GM19238 (cell line): Measurements from ENCODE around the gene C19orf67.
"Not testable (repeated sequence)": the region's sequence is repeated elsewhere in the genome, so short reads cannot be mapped to it uniquely, and the experiment has no call there.

ENCODE experiments used
- DNase-seq: peaks from one replicate; pipeline ENCODE4 v3.0.0; 2011; ENCODE audit warnings: low spot score; ENCODE audit not compliant: insufficient read length

C19orf67 gene

DNA sequence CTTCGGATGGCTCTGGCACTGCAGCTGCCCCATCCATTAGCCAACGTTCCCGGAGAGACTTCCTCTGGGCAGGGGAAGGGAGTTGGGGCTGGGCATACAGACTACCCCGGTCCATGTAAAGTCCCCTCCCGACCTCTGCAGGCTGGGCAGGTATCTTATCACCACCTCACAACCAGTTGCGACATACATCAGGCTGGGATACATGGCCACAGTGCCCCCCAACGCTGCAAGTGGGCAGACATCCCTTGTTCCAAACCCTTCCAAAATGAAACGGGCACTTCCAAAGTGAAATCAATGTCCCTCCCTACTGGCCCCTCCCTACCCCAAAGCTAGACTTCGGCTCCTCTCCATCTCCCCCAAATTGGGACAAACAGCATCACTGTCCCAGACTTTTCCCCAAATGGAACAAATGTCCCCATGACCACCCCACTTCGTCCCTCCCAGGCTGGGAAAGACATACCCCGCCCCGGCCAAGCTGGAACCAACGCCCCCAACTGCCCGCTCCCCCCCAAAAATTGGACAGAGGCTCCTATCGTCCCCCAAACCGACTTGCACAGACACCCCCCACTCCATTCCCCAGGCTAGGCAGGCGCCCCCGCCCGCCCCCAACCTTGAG, 28.7 kb downstream of the C19orf67 start:
- DNase-seq, result no peak

- no peak for DNase-seq
Measured at GRCh38 chr19:14056069-14056666, 29.4 kb downstream of the C19orf67 start.

- no peak for DNase-seq
Measured at GRCh38 chr19:14055396-14055795, 30.2 kb downstream of the C19orf67 start.

DNA sequence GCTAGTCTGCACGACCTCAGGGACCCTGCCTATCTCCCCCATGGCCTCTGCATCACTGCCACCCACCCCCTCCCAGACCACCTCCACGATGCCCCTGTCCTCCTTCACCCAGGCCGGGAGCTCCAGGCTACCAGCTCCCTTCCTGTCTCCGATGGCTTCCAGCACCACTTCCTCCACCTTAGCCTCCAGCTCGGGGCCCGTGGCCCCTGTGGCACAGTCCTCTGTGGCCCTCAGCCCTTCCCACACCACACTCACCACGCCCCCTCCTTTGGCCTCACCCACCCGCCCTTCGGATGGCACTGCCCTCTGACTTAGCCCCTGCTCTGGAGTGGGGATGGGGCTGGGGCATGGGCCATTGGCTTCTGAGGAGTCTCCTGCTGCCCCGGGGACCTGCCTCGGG, 30.9 kb downstream of the C19orf67 start:
- DNase-seq, result no peak

GRCh38 chr19:14054099-14054498, 31.5 kb downstream of the C19orf67 start:
- DNase-seq, result no peak

GRCh38 chr19:14053500-14053899, 32.1 kb downstream of the C19orf67 start:
- no peak for DNase-seq

DNA sequence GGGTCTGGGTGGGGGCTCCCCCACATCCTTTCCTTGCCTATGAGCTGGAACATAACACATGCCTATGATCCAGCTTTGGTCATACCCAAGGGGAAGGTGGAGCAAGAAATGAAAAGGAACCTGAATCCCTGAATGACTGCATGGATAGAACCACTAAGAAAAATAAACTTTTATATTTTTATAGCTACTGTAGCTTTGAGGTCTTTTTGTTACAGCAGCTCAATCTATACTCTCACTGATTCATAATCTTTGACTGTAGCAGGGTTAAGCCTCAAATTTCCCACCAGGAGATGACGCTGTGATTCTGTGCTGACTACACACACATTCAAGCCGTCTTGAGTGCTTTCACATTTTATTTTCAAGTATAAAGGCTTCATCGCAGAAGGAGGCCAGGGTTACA, 32.6 kb downstream of the C19orf67 start:
- DNase-seq, result no peak

DNA sequence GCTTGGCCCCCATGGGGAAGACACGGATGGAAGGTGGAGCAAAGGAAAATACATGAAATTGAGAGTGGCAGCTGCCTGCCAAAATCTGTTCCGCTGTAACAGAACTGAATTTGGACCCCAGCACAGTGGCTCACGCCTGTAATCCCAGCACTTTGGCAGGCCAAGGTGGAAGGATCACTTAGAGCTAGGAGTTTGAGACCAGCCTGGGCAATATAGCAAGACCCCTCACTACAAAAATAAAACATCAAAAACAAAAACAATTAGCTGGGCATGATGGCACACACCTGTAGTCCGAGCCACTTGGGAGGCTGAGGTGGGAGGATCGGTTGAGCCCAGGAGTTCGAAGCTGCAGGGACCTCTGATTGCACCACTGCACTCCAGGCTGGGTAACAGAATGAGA, 33.1 kb downstream of the C19orf67 start:
- DNase-seq, result no peak

DNA sequence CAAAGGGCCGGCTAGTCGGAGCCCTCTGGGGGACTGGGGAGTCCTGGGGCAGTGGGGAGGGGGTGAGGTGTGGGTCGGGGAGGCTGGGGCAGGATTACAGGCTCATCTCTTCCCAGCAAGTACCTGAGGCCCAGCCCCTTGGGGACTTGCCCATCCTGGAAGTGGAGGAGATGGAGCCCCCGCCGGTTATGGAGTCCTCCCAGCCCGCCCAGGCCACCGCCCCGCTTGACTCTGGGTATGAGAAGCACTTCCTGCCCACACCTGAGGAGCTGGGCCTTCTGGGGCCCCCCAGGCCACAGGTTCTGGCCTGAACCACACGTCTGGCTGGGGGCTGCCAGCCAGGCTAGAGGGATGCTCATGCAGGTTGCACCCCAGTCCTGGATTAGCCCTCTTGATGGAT, 33.6 kb downstream of the C19orf67 start:
- no peak for DNase-seq

DNA sequence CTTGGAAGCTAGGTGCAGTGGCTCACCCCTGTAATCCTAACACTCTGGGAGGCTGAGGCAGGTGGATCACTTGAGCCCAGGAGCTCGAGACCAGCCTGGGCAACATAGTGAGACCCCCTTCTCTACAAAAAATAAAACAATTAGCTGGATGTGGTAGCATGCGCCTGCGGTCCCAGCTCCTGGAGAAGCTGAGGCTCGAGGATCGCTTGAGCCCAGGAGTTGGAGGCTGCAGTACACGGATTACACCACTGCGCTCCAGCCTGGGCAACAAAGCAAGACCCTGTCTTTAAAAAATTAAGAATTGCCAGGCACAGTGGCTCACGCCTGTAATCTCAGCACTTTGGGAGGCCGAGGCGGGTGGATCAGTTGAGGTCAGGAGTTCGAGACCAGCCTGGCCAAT, 34.6 kb downstream of the C19orf67 start:
- DNase-seq, result not testable (repeated sequence)

DNA sequence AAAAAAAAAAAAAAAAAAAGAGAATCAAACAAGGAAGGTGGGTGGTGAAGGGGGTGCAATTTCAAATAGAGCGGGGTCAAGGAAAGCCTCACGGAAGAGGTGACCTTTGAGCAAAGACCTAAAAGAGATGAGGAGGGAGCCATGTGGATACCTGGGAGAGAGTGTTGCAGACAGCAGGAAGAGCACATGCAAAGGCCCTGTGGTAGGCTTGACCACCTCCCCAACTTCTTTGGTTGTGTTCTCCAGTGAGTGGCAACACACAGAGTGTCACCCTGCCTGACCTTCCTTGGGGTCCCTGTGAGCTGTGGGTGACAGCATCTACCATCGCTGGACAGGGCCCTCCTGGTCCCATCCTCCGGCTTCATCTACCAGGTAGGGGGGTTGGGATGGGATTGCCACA, 35.1 kb downstream of the C19orf67 start:
- DNase-seq, result no peak

GRCh38 chr19:14048443-14049153, 37.0 kb downstream of the C19orf67 start:
- peak; percentile 67 for DNase-seq

DNA sequence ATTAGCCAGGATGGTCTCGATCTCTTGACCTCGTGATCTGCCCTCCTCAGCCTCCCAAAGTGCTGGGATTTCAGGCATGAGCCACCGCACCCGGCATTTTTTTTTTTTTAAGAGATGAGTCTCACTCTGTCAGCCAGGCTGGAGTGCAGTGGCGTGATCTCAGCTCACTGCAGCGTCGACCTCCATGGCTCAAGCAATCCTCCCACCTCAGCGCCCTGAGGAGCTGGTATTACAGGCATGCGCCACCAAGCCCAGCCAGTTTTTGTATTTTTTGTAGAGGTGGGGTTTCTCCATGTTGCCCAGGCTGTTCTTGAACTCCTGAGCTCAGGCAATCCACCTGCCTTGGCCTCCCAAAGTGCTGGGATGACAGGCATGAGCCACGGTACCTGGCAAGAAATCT, 37.7 kb downstream of the C19orf67 start:
- DNase-seq, result not testable (repeated sequence)

GRCh38 chr19:14042659-14043608, 42.6 kb downstream of the C19orf67 start:
- peak; percentile 45 for DNase-seq

GRCh38 chr19:14039181-14039580, 46.4 kb downstream of the C19orf67 start:
- DNase-seq, result no peak

DNA sequence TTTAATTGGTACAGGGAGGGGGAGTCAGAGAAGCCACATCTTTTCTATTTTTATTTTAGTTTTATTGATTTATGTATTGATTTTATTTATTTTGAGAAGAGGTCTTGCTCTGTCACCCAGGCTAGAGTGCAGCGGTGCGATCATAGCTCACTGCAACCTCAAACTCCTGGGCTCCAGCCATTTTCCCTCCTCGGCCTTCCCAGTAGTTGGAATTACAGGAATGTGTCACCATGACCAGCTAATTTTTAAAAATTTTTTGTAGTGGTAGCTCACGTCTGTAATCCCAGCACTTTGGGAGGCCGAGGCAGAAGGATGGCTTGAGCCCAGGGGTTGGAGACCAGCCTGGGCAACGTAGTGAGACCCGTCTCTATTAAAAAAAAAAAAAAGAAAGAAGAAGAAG, 49.9 kb downstream of the C19orf67 start:
- DNase-seq, result no peak

- not testable (repeated sequence) for DNase-seq
Measured at GRCh38 chr19:14035159-14035558, 50.4 kb downstream of the C19orf67 start.

DNA sequence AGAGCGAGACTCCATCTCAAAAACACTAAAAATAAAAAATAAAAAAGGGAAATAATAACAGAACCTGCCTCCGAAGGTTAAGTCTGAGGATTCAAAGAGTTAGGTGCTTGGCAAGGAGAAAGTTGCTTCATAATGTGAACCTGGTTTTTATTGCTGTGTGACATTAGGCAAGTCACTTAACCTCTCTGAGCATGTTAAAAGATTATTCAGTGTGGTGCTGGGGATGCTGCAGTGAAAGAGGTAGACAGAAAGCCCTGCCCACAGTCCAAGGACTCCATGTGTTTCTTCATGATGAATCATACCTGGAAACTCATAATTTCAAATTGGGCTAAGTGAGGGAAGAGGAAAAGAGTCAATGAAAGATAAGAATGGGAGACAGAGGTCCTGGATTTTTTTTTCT, 51.6 kb downstream of the C19orf67 start:
- no peak for DNase-seq

- DNase-seq, result peak; percentile 81
Measured at GRCh38 chr19:14031719-14032480, 53.7 kb downstream of the C19orf67 start, which contains the start of gene IL27RA. Gene IL27RA (plus strand): TSS chr19:14031762. CDS start chr19:14031873, 111 bp downstream.
